HG03139 (cell line): Measurements from ENCODE around the gene AMZ1.

Source experiments
- ATAC-seq: cut with Tn5 transposase; IDR thresholded peaks from one replicate; pipeline ENCODE4 v1.9.1; 2021; ENCODE audit not compliant: unreplicated experiment

AMZ1 gene

GRCh38 chr7:2650451-2650850, 37.6 kb upstream of the AMZ1 start:
- ATAC-seq, result no peak

GRCh38 chr7:2651336-2651735, 36.7 kb upstream of the AMZ1 start:
- ATAC-seq, result no peak

- ATAC-seq, result no peak
Observed at GRCh38 chr7:2651847-2652735, 35.9 kb upstream of the AMZ1 start.

DNA sequence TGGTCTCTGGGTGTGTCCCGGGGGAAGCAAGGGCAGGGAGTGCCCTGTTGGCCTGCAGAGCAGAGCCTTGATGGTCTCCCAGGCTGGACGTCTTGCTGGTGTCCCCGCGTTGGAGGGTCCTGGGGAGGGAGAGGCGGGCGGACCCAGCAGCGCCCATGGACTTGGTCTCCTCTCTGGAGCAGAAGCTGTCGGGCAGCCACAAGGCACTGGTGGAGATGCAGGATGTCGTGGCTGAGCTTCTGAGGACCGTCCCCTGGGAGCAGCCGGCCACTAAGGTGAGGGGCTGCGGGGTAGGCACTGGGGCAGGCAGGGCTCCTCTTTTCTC, 35.3 kb upstream of the AMZ1 start:
- ATAC-seq, result no peak

DNA sequence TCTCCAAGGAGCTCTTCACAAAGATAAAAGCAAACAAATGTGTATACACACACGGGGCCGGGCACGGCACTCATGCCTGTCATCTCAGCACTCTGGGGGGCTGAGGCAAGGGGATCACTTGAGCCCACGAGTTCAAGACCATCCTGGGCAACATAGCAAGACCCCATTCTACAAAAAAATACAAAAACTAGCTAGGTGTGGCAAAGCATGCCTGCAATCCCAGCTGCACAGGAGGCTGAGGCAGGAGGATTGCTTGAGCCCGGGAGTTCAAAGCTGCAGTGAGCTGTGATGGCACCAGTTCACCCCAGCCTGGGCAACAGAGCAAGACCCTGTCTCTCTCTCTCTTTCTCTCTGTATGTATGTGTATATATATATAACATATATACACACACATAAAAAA, 33.9 kb upstream of the AMZ1 start:
- no peak for ATAC-seq

- ATAC-seq, result no peak
Observed at GRCh38 chr7:2655870-2656614, 32.0 kb upstream of the AMZ1 start.

GRCh38 chr7:2657208-2657607, 30.8 kb upstream of the AMZ1 start:
- ATAC-seq, result no peak

- no peak for ATAC-seq
Observed at GRCh38 chr7:2657920-2658671, 29.9 kb upstream of the AMZ1 start.

- no peak for ATAC-seq
Observed at GRCh38 chr7:2658941-2659340, 29.1 kb upstream of the AMZ1 start.

- ATAC-seq, result no peak
Observed at GRCh38 chr7:2659556-2660358, 28.2 kb upstream of the AMZ1 start.

DNA sequence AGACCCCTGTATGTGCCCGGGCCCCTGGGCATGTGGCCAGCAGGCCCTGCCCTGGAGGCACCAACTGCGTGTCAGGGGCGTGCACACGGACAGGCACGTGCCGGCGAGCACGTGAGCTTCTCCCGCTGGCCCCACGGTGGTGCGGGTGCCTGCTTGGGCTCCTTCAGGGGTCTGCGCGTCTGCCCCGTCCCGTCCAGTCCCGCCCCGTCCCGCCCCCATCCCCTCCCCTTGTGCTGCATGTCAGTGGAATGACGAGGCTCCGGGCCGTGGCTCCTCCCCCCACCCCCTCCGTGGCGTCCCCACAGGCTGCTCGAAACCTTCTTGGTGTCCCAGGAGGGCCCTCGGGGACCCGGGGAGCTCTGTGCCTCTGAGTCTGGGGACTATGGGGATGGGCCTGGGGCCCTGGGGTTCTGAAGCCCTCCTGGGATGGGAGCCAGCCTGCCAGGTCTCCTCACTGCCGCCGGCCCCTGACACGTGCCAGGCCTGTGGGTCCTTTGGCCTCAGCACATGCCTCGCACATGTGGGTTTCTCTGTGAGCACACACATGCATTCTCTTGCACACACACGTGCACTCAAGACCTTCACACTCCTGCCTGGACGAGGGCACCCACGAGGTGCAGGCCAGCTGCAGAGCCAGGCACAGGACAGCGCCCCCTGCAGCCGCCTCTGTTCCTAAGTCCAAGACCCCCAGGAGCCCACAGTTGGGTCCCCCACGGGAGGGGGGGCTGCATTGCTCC, 27.5 kb upstream of the AMZ1 start:
- no peak for ATAC-seq

- ATAC-seq, result no peak
Observed at GRCh38 chr7:2661096-2661449, 26.9 kb upstream of the AMZ1 start.

- ATAC-seq, result no peak
Observed at GRCh38 chr7:2661602-2662272, 26.3 kb upstream of the AMZ1 start.

GRCh38 chr7:2662273-2663120, 25.5 kb upstream of the AMZ1 start:
- ATAC-seq, result no peak

DNA sequence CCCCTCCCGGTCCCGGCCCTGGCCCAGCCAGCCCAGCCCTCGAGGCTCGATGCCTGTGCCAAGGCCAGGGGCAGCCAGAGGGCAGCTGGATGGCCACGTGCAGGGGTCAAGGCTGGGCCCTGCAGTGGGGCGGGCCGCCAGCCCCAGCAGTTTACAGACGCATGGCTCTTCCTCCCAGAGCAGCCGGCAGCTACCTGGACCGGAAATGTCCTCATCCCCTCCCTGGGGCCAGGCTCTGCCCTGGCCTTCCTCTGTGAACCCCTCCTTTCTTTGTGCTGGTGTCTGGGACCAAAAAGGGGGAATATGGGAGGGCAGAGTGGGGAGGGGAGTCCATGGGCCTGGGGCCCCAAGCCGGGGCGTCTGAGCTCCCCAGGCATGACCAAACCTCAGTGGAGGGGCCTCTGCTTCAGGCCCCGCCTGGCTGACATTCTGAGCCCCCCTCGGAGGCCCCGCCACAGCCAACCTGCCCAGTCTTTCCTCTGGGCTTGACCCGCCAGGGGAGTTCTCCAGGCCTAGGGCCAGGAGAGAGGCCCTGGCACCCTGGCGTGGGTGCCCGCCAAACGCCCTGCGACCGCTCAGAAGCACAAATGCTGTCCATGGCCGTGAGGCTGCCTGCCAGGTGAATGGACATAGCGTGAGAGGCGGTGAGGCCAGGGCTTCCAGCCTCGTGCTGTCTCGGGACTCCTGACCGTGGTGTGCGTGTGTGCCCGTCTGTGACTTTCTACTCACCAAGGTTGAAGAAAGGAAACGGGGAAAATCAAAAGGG, 24.7 kb upstream of the AMZ1 start:
- no peak for ATAC-seq

GRCh38 chr7:2663960-2664359, 24.0 kb upstream of the AMZ1 start:
- no peak for ATAC-seq

- no peak for ATAC-seq
Observed at GRCh38 chr7:2665359-2665791, 22.6 kb upstream of the AMZ1 start.

- ATAC-seq, result no peak
Observed at GRCh38 chr7:2666155-2666554, 21.8 kb upstream of the AMZ1 start.
